Ovary (tissue), 9 donors: ENCODE data around the gene LRCH3. TPM values are rescaled to one million over a fixed set of nuclear protein-coding genes. Genes with fewer than 3 reads are reported as not detected.

Experiments used
- DNase-seq, 5 donors: peaks; one replicate each; pipeline ENCODE4 v3.0.0-alpha.2; 2019 to 2020
- H3K27ac ChIP-seq, 2 donors: fragments of 200-600 bp; one replicate each; pipeline versions ENCODE4 v1.5.1 to v1.8.0; 2019 to 2022
- H3K27me3 ChIP-seq: fragments of 200-600 bp; one replicate; pipeline ENCODE4 v1.8.0; 2022
- H3K36me3 ChIP-seq: fragments of 200-600 bp; sonication (generic); one replicate; pipeline ENCODE4 v1.5.1; 2019
- H3K4me1 ChIP-seq: one replicate; pipeline ENCODE4 v1.8.1; 2013; ENCODE audit warnings: mild to moderate bottlenecking, moderate library complexity; ENCODE audit not compliant: insufficient read depth
- H3K4me3 ChIP-seq: fragments of 200-600 bp; sonication (generic); one replicate; pipeline ENCODE4 v1.5.1; 2017
- H3K9me3 ChIP-seq, 2 donors: fragments of 200-600 bp in 1 of 2; sonication (generic) in 1 of 2; one replicate each; pipeline versions ENCODE4 v1.5.1 to v1.8.1; 2013 to 2019; ENCODE audit warnings: mild to moderate bottlenecking in 1 of 2, moderate library complexity in 1 of 2
- CTCF ChIP-seq, 3 donors: fragments of 450-650 bp in 2 of 3; fragments of 200-600 bp in 1 of 3; IDR thresholded peaks; one replicate each; pipeline versions ENCODE4 v1.5.1 to v1.8.0; 2016 to 2022; ENCODE audit warnings: antibody characterized with exemption in 3 of 3, mild to moderate bottlenecking in 1 of 3
- EP300 ChIP-seq: sonication (generic); formaldehyde crosslinking; IDR thresholded peaks from one replicate; pipeline ENCODE4 v1.6.1; 2017; ENCODE audit warnings: antibody characterized with exemption
- POLR2A ChIP-seq: fragments of 450-650 bp; IDR thresholded peaks from one replicate; pipeline ENCODE4 v1.6.1; 2017; ENCODE audit warnings: antibody characterized with exemption, mild to moderate bottlenecking, moderate library complexity
- WGBS, 3 donors: extraction: QIAGEN DNeasy Blood & Tissue Kit in 1 of 3; methylation state at CpG; one replicate each; pipeline versions ENCODE4 v1.1.5 to v1.1.7; 2013 to 2017; 5-methylcytosine and 5-hydroxymethylcytosine counted together
- intact Hi-C, 4 donors: fragments of 100-400 bp; cut with DNase I; formaldehyde crosslinking; loops; one replicate each; pipeline versions ENCODE4 v1.11.0 to v1.15.1; 2022 to 2023
- polyA plus RNA-seq, 2 donors: library from polyadenylated mRNA; stranded (reverse); fragments of 200-250 nt in 1 of 2; fragments of 350-450 nt in 1 of 2; fragmentation: Illumina TruSeq in 1 of 2; extraction: RNeasy Lipid Tissue Mini Kit (QIAGEN cat#74804) in 1 of 2; gene quantifications; one replicate each; pipeline ENCODE4 v1.2.3, GENCODE V29; 2013 to 2014
- total RNA-seq, 7 donors: library from RNA; depleted of rRNA in 2 of 7; stranded (reverse); fragments of >200 nt in 2 of 7; fragmentation: NEBNext Ultra II Directional in 3 of 7; extraction: Animal tissue kit (Norgen Biotek cat#: 25700) in 3 of 7; gene quantifications; one replicate each; pipeline versions ENCODE4 v1.1.0 to v1.2.4, GENCODE V29; 2016 to 2023
- donor health status: DM: no; HTN: no; CAD: no; lungs with moderate emphysema.
- donor health status: DM: no; HTN: no; CAD: no.
- donor health status: Bipolar disorder and iron deficiency.
- donor health status: DM: yes; HTN: yes; CAD: no.
- donor health status: DM: no; HTN: no; CAD: no.
- donor health status: DM: yes; HTN: yes; CAD: no.

LRCH3 gene
- total and polyA plus RNA-seq, 9 donors = 20.9 to 192 (median 61.6) TPM

DNA sequence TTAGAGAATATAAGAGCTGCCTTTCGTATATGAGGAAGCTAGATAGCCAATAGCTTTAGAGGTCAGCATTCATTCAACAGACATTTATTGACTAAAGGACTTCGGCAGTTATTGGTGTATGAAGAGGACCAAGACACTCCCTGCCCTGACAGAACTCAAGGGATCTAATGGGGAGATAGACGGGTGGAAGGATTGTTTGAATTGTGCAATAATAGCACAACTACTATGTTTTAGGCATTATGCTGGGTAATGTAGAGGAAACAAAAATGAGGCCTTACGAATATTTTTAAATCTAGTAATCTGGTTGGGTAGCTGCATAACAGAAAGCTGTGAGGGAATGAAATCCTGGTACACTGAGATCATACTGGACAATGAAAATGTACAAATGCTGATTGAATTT is 5.0 kb downstream of the LRCH3 start:
- Histone ChIP-seq H3K4me1 (peaks cover 14% of the 10 kb centered on the region), H3K27me3 (no peaks in the 10 kb centered on the region), H3K27ac (no peak overlapping the region), H3K4me3 (no peak overlapping the region), H3K36me3 (no peaks in the 10 kb centered on the region), H3K9me3 (no peaks in the 10 kb centered on the region)
- no peak for DNase-seq
- WGBS, 3 donors = 63 to 66% (median 66%) methylated on average over 4 of the region's 4 CpGs
- intact Hi-C loops = no loop called here
- TF ChIP-seq POLR2A = no peak
- no peak for TF ChIP-seq EP300
- no peak for TF ChIP-seq CTCF (IDR thresholded peaks at IDR 0.05)

GRCh38 chr3:197798863-197799262 is 7.8 kb downstream of the LRCH3 start:
- TF ChIP-seq POLR2A = no peak
- no peak for TF ChIP-seq CTCF (IDR thresholded peaks at IDR 0.05)
- no peak for TF ChIP-seq EP300
- Histone ChIP-seq H3K4me1 (peaks cover 12% of the 10 kb centered on the region), H3K4me3 (no peak overlapping the region), H3K36me3 (no peaks in the 10 kb centered on the region), H3K9me3 (no peaks in the 10 kb centered on the region), H3K27ac (no peak overlapping the region), H3K27me3 (no peaks in the 10 kb centered on the region)
- DNase-seq = no peak
- WGBS, 3 donors = 24 to 46% (median 33%) methylated on average over 3 of the region's 3 CpGs
- intact Hi-C loops = no loop called here

DNA sequence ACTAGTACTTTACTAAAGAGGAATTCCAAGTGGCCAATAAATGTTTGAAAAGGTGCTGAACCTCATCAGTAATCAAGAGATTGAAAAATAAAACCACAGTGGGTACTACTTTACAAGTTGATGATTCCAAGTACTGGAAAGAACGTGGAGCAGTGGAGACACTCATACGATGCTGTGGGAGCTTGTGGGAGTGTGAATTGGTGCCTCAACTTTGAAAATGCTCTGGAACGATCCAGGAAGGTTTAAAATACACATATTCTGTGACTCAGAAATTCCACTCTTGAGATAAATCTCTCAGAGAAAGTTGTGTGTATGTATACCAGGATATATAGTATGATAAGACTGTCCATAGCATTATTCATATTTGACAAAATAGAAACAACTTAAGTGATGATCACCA is 9.3 kb downstream of the LRCH3 start:
- TF ChIP-seq EP300 = no peak
- TF ChIP-seq POLR2A = no peak
- TF ChIP-seq CTCF (IDR thresholded peaks at IDR 0.05) = no peak
- no peak for DNase-seq
- H3K4me1 ChIP-seq = peaks cover 8% of the 10 kb centered on the region
- WGBS, 3 donors = 70 to 78% (median 73%) methylated on average over 3 of the region's 3 CpGs
- no peaks in the 10 kb centered on the region for H3K36me3 ChIP-seq
- intact Hi-C loops = no loop called here
- no peak overlapping the region for H3K4me3 ChIP-seq
- H3K27me3 ChIP-seq = no peaks in the 10 kb centered on the region
- no peaks in the 10 kb centered on the region for H3K9me3 ChIP-seq
- no peak overlapping the region for H3K27ac ChIP-seq

GRCh38 chr3:197801891-197802778 is 11.1 kb downstream of the LRCH3 start:
- no peaks in the 10 kb centered on the region for H3K36me3 ChIP-seq
- WGBS, 3 donors = 63 to 68% (median 67%) methylated on average over 8 of the region's 8 CpGs
- H3K27me3 ChIP-seq = no peaks in the 10 kb centered on the region
- TF ChIP-seq CTCF (IDR thresholded peaks at IDR 0.05) (no peak), POLR2A (no peak), EP300 (no peak)
- no peak overlapping the region for H3K27ac ChIP-seq
- no peak overlapping the region for H3K4me3 ChIP-seq
- no peak for DNase-seq
- intact Hi-C loops = no loop called here
- H3K9me3 ChIP-seq = no peaks in the 10 kb centered on the region
- H3K4me1 ChIP-seq = peaks cover 8% of the 10 kb centered on the region
